ENCODE measurements around the gene MORN1. TPM values are rescaled to one million over a fixed set of nuclear protein-coding genes. Genes with fewer than 3 reads are reported as not detected.

Gene MORN1
- total and polyA plus RNA-seq, 9 of the 15 experiments (the other 6 are each of a cell fraction or from before 2014, with no cell fraction given), result 0.24 to 9.3 (median 4.2) TPM

DNA sequence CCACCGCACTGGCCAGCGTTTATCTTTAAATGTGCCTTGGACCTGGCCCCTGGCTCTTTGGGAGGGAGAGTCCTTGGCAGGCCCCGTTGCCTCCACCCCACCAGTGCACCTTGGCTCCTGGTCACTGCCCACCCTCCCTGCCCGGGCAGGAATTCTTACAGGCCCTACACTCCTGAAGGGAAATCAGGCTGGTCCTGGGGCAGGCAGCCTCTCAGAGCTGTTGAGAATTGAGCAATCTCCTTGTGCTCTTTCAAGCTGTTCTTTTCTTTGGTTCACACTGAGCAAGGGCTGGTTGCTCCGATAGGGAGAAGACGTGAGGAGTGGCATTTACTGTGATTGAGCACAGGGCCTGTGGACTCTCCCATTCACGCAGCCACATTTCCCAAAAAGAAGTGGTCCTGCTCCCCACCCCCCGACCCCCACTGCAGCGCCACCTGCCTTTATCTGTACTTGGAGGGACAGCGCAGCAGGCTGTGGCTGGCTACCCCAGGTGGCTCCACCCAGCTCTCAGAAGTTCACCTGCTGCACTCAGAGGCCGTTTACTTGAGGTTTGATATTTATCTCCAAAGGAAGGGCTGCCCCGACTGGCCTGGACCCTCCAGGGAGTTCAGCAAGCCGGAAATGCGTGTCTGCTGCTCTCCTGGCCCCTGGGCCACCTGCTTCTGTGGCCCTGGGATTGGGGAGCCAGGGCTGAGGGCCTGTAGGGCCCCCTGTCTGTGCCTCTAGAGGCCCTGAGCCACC lies 115.4 kb downstream of the MORN1 start (continued):
- TF ChIP-seq, protein P1, sequence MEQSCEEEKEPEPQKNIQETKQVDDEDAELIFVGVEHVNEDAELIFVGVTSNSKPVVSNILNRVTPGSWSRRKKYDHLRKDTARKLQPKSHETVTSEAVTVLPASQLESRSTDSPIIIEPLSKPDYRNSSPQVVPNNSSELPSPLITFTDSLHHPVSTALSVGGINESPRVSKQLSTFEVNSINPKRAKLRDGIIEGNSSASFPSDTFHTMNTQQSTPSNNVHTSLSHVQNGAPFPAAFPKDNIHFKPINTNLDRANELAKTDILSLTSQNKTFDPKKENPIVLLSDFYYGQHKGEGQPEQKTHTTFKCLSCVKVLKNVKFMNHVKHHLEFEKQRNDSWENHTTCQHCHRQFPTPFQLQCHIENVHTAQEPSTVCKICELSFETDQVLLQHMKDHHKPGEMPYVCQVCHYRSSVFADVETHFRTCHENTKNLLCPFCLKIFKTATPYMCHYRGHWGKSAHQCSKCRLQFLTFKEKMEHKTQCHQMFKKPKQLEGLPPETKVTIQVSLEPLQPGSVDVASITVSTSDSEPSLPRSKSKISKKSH (CRISPR knock-in tag; IDR thresholded peaks at IDR 0.05), result no peak
- TF ChIP-seq, protein P2, sequence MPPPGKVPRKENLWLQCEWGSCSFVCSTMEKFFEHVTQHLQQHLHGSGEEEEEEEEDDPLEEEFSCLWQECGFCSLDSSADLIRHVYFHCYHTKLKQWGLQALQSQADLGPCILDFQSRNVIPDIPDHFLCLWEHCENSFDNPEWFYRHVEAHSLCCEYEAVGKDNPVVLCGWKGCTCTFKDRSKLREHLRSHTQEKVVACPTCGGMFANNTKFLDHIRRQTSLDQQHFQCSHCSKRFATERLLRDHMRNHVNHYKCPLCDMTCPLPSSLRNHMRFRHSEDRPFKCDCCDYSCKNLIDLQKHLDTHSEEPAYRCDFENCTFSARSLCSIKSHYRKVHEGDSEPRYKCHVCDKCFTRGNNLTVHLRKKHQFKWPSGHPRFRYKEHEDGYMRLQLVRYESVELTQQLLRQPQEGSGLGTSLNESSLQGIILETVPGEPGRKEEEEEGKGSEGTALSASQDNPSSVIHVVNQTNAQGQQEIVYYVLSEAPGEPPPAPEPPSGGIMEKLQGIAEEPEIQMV (tag; conservative IDR thresholded peaks at IDR 0.05; ENCODE audit: low read depth), result no peak
- TF ChIP-seq, protein P3, sequence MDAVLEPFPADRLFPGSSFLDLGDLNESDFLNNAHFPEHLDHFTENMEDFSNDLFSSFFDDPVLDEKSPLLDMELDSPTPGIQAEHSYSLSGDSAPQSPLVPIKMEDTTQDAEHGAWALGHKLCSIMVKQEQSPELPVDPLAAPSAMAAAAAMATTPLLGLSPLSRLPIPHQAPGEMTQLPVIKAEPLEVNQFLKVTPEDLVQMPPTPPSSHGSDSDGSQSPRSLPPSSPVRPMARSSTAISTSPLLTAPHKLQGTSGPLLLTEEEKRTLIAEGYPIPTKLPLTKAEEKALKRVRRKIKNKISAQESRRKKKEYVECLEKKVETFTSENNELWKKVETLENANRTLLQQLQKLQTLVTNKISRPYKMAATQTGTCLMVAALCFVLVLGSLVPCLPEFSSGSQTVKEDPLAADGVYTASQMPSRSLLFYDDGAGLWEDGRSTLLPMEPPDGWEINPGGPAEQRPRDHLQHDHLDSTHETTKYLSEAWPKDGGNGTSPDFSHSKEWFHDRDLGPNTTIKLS (IDR thresholded peaks at IDR 0.05; ENCODE audit: borderline replicate concordance, low read depth), result no peak
- TF ChIP-seq ZNF277 (CRISPR knock-in tag; IDR thresholded peaks at IDR 0.05; ENCODE audit: borderline replicate concordance) (no peak), SIN3A (IDR thresholded peaks at IDR 0.05; ENCODE audit: borderline replicate concordance in 2 of 2, control insufficient read depth in 1 of 2, low read depth in 2 of 2, low read length in 2 of 2) (no peak), ILF3 (IDR thresholded peaks at IDR 0.05; ENCODE audit: borderline replicate concordance) (no peak), FOXJ2 (tag; IDR thresholded peaks at IDR 0.05) (no peak), ZNF764 (CRISPR knock-in tag; IDR thresholded peaks at IDR 0.05; ENCODE audit: low read depth) (no peak), ZNF24 (IDR thresholded peaks at IDR 0.05) (no peak), ZBTB7A (IDR thresholded peaks at IDR 0.05; ENCODE audit: borderline replicate concordance, control insufficient read depth, low read depth, low read length) (peak; percentile 62; the same call in 1 of the 2 replicates), RFX1 (IDR thresholded peaks at IDR 0.05) (no peak), CEBPB (tag; IDR thresholded peaks at IDR 0.05) (peak; percentile 82), RCOR1 (IDR thresholded peaks at IDR 0.05; ENCODE audit: borderline replicate concordance in 1 of 2, low read depth in 2 of 2, low read length in 2 of 2) (no peak), TAF7 (tag; IDR thresholded peaks at IDR 0.05) (no peak), ZFPM2 (CRISPR knock-in tag; IDR thresholded peaks at IDR 0.05) (no peak), ZNF76 (CRISPR knock-in tag; IDR thresholded peaks at IDR 0.05; ENCODE audit: borderline replicate concordance) (no peak), MECOM (CRISPR knock-in tag; IDR thresholded peaks at IDR 0.05) (no peak), SP2 (IDR thresholded peaks at IDR 0.05; ENCODE audit: extremely low read depth, low read depth, low read length, poor library complexity, severe bottlenecking) (no peak), CBFA2T3 (IDR thresholded peaks at IDR 0.05) (peak; percentile 29; the same call in 1 of the 2 replicates), ZNF431 (CRISPR knock-in tag; IDR thresholded peaks at IDR 0.05) (no peak)
- TF ChIP-seq, protein P4, sequence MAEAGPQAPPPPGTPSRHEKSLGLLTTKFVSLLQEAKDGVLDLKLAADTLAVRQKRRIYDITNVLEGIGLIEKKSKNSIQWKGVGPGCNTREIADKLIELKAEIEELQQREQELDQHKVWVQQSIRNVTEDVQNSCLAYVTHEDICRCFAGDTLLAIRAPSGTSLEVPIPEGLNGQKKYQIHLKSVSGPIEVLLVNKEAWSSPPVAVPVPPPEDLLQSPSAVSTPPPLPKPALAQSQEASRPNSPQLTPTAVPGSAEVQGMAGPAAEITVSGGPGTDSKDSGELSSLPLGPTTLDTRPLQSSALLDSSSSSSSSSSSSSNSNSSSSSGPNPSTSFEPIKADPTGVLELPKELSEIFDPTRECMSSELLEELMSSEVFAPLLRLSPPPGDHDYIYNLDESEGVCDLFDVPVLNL (CRISPR knock-in tag; IDR thresholded peaks at IDR 0.05; ENCODE audit: low read depth), result no peak

Data from K562 (cell line).